AG04450 (cell line): Measurements from ENCODE around the gene CD248. TPM values are rescaled to one million over a fixed set of nuclear protein-coding genes. Genes with fewer than 3 reads are reported as not detected.
A peak's percentile ranks its signal among the peaks of the same experiment; 100 is the strongest.
"Not testable (repeated sequence)": the region's sequence is repeated elsewhere in the genome, so short reads cannot be mapped to it uniquely, and the experiment has no call there.

Experiments used
- CTCF ChIA-PET: fragments of 300-600, 350-600 bp; formaldehyde crosslinking; extraction: SDS; loops from one replicate; lab custom pipeline; 2022; ENCODE audit warnings: antibody characterized with exemption, inconsistent platforms; lab: Charles Lee
- POLR2A ChIA-PET: fragments of 350-600 bp; formaldehyde crosslinking; extraction: SDS; loops from one replicate; lab custom pipeline; 2021; ENCODE audit warnings: antibody characterized with exemption, inconsistent platforms; lab: Yijun Ruan, JAX
- DNase-seq: peaks from one replicate; pipeline ENCODE4 v3.0.0-alpha.2; 2011; ENCODE audit warnings: low read depth, low spot score
- H3K27ac ChIP-seq: one replicate; pipeline ENCODE4 v1.5.1; 2012; ENCODE audit warnings: low read depth, low read length, control low read depth
- H3K27me3 ChIP-seq: one replicate; pipeline ENCODE4 v1.6.0; 2012; ENCODE audit warnings: low read length; ENCODE audit not compliant: control insufficient read depth, insufficient read depth
- H3K4me3 ChIP-seq: 2 replicates; pipeline ENCODE4 v1.5.1; 2011; ENCODE audit warnings: mild to moderate bottlenecking, low read depth, low read length, control low read depth
- H3K9me3 ChIP-seq: 2 replicates; pipeline ENCODE4 v1.5.1; 2012; ENCODE audit warnings: low read length; ENCODE audit not compliant: control insufficient read depth, insufficient read depth
- polyA plus RNA-seq: library from polyadenylated mRNA; depleted of rRNA; stranded (reverse); fragments of >200 nt; gene quantifications from 2 replicates; pipeline ENCODE4 v1.2.3, GENCODE V29; 2011
- TF ChIP-seq, protein P1 (sequence below): IDR thresholded peaks from 2 replicates; pipeline ENCODE4 v1.5.1; 2011; ENCODE audit warnings: low read depth, low read length, control low read depth, inconsistent platforms

The CD248 gene
- polyA plus RNA-seq, 1 experiment: 105 TPM

DNA sequence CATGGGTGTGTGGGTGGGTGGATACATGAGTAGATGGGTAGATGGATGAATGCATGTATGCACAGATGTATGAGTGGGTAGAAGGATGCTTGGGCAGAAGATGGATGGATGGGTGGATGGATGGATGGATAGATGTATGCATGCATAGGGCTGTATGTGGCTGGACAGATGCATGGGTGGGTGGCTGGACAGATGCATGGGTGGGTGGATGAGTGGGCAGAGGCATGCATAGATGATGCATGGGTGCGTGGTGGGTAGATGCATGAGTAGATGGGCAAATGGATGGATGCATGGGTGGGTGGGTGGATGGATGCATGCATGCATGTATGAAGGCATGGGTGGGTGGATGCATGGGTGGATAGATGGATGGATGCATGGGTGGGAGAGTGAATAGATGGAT is 6.8 kb upstream of the CD248 start:
- no peak for DNase-seq
- no peaks in the 10 kb centered on the region for H3K27me3 ChIP-seq
- TF ChIP-seq, protein P1, sequence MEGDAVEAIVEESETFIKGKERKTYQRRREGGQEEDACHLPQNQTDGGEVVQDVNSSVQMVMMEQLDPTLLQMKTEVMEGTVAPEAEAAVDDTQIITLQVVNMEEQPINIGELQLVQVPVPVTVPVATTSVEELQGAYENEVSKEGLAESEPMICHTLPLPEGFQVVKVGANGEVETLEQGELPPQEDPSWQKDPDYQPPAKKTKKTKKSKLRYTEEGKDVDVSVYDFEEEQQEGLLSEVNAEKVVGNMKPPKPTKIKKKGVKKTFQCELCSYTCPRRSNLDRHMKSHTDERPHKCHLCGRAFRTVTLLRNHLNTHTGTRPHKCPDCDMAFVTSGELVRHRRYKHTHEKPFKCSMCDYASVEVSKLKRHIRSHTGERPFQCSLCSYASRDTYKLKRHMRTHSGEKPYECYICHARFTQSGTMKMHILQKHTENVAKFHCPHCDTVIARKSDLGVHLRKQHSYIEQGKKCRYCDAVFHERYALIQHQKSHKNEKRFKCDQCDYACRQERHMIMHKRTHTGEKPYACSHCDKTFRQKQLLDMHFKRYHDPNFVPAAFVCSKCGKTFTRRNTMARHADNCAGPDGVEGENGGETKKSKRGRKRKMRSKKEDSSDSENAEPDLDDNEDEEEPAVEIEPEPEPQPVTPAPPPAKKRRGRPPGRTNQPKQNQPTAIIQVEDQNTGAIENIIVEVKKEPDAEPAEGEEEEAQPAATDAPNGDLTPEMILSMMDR: no peak
- H3K4me3 ChIP-seq: no peak overlapping the region
- CTCF ChIA-PET: interaction anchor here (1.4 kb wide), 1 partner anchor 12 kb away, joined by 7 read pairs; no protein-coding TSS in a partner anchor
- no peaks in the 10 kb centered on the region; the same call in 1 of the 2 replicates for H3K9me3 ChIP-seq
- no peak overlapping the region for H3K27ac ChIP-seq
- POLR2A ChIA-PET: interaction anchor here (2.1 kb wide), 1 partner anchor 11 kb away, joined by 15 read pairs; no protein-coding TSS in a partner anchor

DNA sequence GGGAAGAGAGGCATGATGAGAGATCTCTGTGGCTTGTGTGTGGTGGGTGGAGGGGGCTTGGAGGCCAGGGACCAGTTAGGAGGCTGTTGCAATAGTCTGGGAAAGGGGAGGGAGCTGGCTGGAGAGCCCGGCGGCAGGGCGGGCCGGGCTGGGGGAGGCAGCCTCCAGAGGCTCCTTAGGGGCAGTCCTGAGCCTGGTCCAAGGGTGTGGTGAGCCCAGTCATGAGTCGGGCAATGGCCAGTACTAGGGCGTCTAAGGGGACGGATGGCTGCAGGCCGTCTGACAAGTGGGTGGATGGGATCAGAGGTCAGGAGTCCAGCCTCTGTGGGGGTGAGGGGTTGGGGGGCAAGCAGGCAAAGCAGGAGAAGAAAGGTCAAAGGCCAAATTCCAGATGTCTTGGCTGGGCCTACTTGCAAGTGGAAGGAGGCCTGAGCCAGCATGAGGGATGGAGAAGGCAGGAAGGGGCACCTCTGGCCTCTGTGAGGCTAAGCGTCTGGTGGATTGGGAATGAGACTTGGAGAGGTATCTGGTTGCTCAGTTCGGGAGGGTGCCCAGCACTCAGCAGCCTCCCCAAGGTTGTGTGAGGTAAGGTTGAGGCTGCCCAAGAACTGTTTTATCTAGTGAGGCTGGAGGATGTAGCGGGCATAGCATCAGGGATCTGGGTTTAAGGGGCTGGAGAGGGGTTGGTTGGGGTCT is 6.0 kb upstream of the CD248 start:
- ChIA-PET POLR2A (no interaction called here), CTCF (interaction anchor here (0.7 to 1.0 kb wide), 2 partner anchors 11 to 12 kb away, joined by 3 to 5 read pairs; no protein-coding TSS in a partner anchor)
- Histone ChIP-seq H3K4me3 (no peak overlapping the region), H3K27me3 (no peaks in the 10 kb centered on the region), H3K9me3 (no peaks in the 10 kb centered on the region; the same call in 1 of the 2 replicates), H3K27ac (no peak overlapping the region)
- no peak for DNase-seq
- TF ChIP-seq, protein P1: no peak

DNA sequence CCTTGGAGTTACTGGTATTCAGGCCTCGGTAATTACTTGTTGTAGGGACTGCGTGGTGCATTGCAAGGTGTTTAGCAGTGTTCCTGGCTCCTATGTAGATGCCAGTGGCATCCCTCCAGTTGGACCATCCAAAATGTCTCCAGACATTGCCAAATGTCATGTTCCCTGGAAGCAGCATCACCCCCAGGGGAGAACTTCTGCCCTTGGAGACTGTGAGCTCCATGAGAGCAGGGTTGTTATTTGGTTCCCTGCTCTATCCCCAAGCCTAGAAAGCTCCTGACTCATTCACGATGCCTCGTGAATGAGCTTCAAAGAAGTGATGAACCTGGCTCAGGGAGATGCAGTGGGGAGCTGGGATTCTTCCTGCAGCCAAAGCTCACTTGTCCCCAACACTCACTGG is 4.8 kb upstream of the CD248 start:
- TF ChIP-seq, protein P1: no peak
- CTCF ChIA-PET: interaction anchor here (1.0 kb wide), 1 partner anchor 9 kb away, joined by 4 read pairs; no protein-coding TSS in a partner anchor
- Histone ChIP-seq H3K27me3 (no peaks in the 10 kb centered on the region), H3K9me3 (no peaks in the 10 kb centered on the region; the same call in 1 of the 2 replicates), H3K27ac (no peak overlapping the region), H3K4me3 (no peak overlapping the region)
- POLR2A ChIA-PET: interaction anchor here (0.8 to 1.0 kb wide), 2 partner anchors 9 to 15 kb away, joined by 3 to 5 read pairs; partner anchors contain the start of gene RIN1
- no peak for DNase-seq

DNA sequence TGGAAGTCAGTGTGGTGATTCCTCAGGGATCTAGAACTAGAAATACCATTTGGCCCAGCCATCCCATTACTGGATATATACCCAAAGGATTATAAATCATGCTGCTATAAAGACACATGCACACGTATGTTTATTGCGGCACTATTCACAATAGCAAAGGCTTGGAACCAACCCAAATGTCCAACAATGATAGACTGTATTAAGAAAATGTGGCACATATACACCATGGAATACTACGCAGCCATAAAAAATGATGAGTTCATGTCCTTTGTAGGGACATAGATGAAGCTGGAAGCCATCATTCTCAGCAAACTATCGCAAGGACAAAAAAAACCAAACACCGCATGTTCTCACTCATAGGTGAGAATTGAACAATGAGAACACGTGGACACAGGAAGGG is 3.9 kb upstream of the CD248 start:
- H3K4me3 ChIP-seq, DNase-seq, CTCF ChIA-PET, H3K27ac ChIP-seq, H3K9me3 ChIP-seq, H3K27me3 ChIP-seq, POLR2A ChIA-PET: not testable (repeated sequence)

DNA sequence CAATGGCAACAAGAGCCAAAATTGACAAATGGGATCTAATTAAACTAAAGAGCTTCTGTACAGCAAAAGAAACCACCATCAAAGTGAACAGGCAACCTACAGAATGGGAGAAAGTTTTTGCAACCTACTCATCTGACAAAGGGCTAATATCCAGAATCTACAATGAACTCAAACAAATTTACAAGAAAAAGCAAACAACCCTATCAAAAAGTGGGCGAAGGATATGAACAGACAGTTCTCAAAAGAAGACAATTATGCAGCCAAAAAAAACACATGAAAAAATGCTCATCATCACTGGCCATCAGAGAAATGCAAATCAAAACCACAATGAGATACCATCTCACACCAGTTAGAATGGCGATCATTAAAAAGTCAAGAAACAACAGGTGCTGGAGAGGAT is 3.4 kb upstream of the CD248 start:
- DNase-seq, H3K27me3 ChIP-seq, CTCF ChIA-PET, POLR2A ChIA-PET, H3K9me3 ChIP-seq, H3K4me3 ChIP-seq, H3K27ac ChIP-seq: not testable (repeated sequence)

DNA sequence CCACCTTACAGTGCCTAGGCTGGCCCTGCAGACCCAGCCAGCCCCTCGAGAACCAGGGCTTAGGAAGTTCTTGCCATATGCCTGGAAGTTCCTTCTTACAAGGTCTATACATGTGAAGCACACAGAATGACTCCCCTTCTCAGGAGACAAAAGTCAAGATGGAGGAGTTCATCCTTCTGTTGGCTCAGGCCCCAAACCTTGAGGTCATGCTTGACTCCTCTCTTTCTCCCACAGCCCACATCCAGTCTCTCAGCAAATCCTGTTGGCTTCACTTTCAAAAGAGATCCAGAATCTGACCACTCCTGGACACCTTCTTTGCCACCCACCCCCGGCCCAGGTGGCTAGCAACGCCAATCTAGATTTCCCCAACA is 1.7 kb upstream of the CD248 start:
- ChIA-PET POLR2A (interaction anchor here (1.0 to 2.8 kb wide), 4 partner anchors 8 to 704 kb away, joined by 3 to 56 read pairs (median 26); partner anchors contain the start of genes PCNX3, RIN1 and YIF1A), CTCF (interaction anchor here (1.7 kb wide), 1 partner anchor 10 kb away, joined by 8 read pairs; no protein-coding TSS in a partner anchor)
- no peak for DNase-seq
- Histone ChIP-seq H3K27me3 (no peaks in the 10 kb centered on the region), H3K27ac (peak overlapping the region; percentile 99), H3K9me3 (peaks cover 8% of the 10 kb centered on the region; the same call in 1 of the 2 replicates), H3K4me3 (no peak overlapping the region)
- TF ChIP-seq, protein P1: no peak
